ENCODE measurements around the gene EXT2. TPM values are rescaled to one million over a fixed set of nuclear protein-coding genes. Genes with fewer than 3 reads are reported as not detected.

Gene EXT2
- total and polyA plus RNA-seq, 8 donors, result 14.4 to 36.3 (median 24.9) TPM

GRCh38 chr11:44140805-44141204, 45.3 kb downstream of the EXT2 start:
- no peak overlapping the region for H3K27ac ChIP-seq
- no peak for FAIRE-seq
- no peaks in the 10 kb centered on the region for H3K9me3 ChIP-seq
- H3K36me3 ChIP-seq, result peaks cover 0 to 3% (median 0%) of the 10 kb centered on the region in 3 donors
- WGBS, 2 donors, result 67 to 80% methylated on average over 1 of the region's 1 CpG
- H3K4me3 ChIP-seq, result no peak overlapping the region
- no peaks in the 10 kb centered on the region for H3K4me1 ChIP-seq
- no peak for ATAC-seq
- intact Hi-C loops (cut with DNase I), result no loop called here
- H3K27me3 ChIP-seq, result no peaks in the 10 kb centered on the region
- TF ChIP-seq CTCF (IDR thresholded peaks at IDR 0.05), result no peak
- DNase-seq, result no peak

GRCh38 chr11:44143987-44144909, 48.8 kb downstream of the EXT2 start:
- FAIRE-seq, result no peak

GRCh38 chr11:44145011-44145775, 49.7 kb downstream of the EXT2 start:
- 91 to 92% methylated on average over 3 of the region's 3 CpGs for WGBS, 2 donors
- no peaks in the 10 kb centered on the region for H3K4me1 ChIP-seq
- no peak for FAIRE-seq
- H3K9me3 ChIP-seq, result no peaks in the 10 kb centered on the region
- H3K27ac ChIP-seq, result no peak overlapping the region
- H3K36me3 ChIP-seq, result peaks cover 0 to 3% (median 0%) of the 10 kb centered on the region in 3 donors
- no peak for ATAC-seq
- no peak for TF ChIP-seq CTCF (IDR thresholded peaks at IDR 0.05)
- H3K27me3 ChIP-seq, result no peaks in the 10 kb centered on the region
- DNase-seq, result no peak
- no peak overlapping the region for H3K4me3 ChIP-seq
- intact Hi-C loops (cut with DNase I), result no loop called here

More at GRCh38 chr11:44143987-44144909, 48.8 kb downstream of the EXT2 start:
- WGBS, 2 donors, result 80 to 86% methylated on average over 7 of the region's 7 CpGs
- H3K4me1 ChIP-seq, result no peaks in the 10 kb centered on the region
- no peaks in the 10 kb centered on the region for H3K9me3 ChIP-seq
- H3K27ac ChIP-seq, result no peak overlapping the region
- DNase-seq (no peak), ATAC-seq (no peak)
- no peak overlapping the region for H3K4me3 ChIP-seq
- no peak for TF ChIP-seq CTCF (IDR thresholded peaks at IDR 0.05)
- no peaks in the 10 kb centered on the region for H3K27me3 ChIP-seq
- intact Hi-C loops (cut with DNase I), result no loop called here
- H3K36me3 ChIP-seq, result peaks cover 0 to 3% (median 0%) of the 10 kb centered on the region in 3 donors

GRCh38 chr11:44146931-44147330, 51.5 kb downstream of the EXT2 start:
- intact Hi-C loops (cut with DNase I), result no loop called here
- Histone ChIP-seq H3K27me3 (no peaks in the 10 kb centered on the region), H3K4me1 (no peaks in the 10 kb centered on the region), H3K4me3 (no peak overlapping the region), H3K27ac (no peak overlapping the region), H3K36me3 (peaks cover 0 to 3% (median 0%) of the 10 kb centered on the region in 3 donors), H3K9me3 (no peaks in the 10 kb centered on the region)
- ATAC-seq (no peak), FAIRE-seq (no peak), DNase-seq (no peak)
- 98% methylated on average over 2 of the region's 2 CpGs for WGBS, 2 donors
- TF ChIP-seq CTCF (IDR thresholded peaks at IDR 0.05), result no peak

All from pancreas (tissue), 10 donors.